BJ (cell line): Measurements from ENCODE around the gene PADI2. TPM values are rescaled to one million over a fixed set of nuclear protein-coding genes. Genes with fewer than 3 reads are reported as not detected.

Experiments
- CTCF ChIA-PET: fragments of 350-600 bp; formaldehyde crosslinking; extraction: SDS; loops from one replicate; lab custom pipeline; 2021; ENCODE audit warnings: antibody characterized with exemption, inconsistent platforms; lab: Yijun Ruan, JAX
- POLR2A ChIA-PET: fragments of 300-600 bp; sonication (Branson Sonifier 250); formaldehyde crosslinking; extraction: SDS; loops from one replicate; lab custom pipeline; 2021; ENCODE audit warnings: antibody characterized with exemption; lab: Charles Lee
- DNase-seq: peaks from one replicate; pipeline ENCODE4 v3.0.0-alpha.2; 2011; ENCODE audit warnings: low read depth
- H3K27me3 ChIP-seq: 2 replicates; pipeline ENCODE4 v1.6.0; 2011; ENCODE audit warnings: low read length; ENCODE audit not compliant: control insufficient read depth, insufficient read depth
- H3K36me3 ChIP-seq: 2 replicates; pipeline ENCODE4 v1.5.1; 2011; ENCODE audit warnings: low read length; ENCODE audit not compliant: control insufficient read depth, insufficient read depth
- H3K4me3 ChIP-seq: 2 replicates; pipeline ENCODE4 v1.5.1; 2011; ENCODE audit warnings: low read depth, mild to moderate bottlenecking, control low read depth, low read length
- polyA plus RNA-seq: library from polyadenylated mRNA; depleted of rRNA; stranded (reverse); fragments of >200 nt; gene quantifications from 2 replicates; pipeline ENCODE4 v1.2.3, GENCODE V29; 2011
- TF ChIP-seq, protein P1 (sequence below): IDR thresholded peaks from 2 replicates; pipeline ENCODE4 v1.5.1; 2011; ENCODE audit warnings: low read depth, mild to moderate bottlenecking, control low read depth, inconsistent platforms, low read length, moderate library complexity; ENCODE audit not compliant: insufficient read depth

PADI2 gene
- polyA plus RNA-seq, 1 experiment = 0.15 TPM

DNA sequence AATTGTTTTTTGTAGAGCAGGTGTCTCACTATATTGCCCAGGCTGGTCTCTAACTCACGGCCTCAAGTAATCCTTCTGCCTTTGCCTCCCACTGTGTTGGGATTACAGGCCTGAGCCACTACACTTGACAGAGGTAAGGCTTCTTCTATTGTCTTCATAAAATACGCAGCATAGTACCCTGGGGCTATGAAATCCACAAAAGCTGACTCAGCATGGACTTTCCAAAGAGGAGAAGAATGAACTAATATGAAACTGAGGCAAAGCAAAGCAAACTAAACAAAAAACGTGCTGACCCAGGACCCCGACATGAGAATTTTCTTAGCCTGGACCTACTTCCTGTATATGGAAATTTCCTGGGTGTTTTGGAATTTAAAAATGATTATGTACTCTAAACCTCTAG lies 89.0 kb downstream of the PADI2 start:
- no peaks in the 10 kb centered on the region for H3K27me3 ChIP-seq
- no peak overlapping the region for H3K4me3 ChIP-seq
- TF ChIP-seq, protein P1, sequence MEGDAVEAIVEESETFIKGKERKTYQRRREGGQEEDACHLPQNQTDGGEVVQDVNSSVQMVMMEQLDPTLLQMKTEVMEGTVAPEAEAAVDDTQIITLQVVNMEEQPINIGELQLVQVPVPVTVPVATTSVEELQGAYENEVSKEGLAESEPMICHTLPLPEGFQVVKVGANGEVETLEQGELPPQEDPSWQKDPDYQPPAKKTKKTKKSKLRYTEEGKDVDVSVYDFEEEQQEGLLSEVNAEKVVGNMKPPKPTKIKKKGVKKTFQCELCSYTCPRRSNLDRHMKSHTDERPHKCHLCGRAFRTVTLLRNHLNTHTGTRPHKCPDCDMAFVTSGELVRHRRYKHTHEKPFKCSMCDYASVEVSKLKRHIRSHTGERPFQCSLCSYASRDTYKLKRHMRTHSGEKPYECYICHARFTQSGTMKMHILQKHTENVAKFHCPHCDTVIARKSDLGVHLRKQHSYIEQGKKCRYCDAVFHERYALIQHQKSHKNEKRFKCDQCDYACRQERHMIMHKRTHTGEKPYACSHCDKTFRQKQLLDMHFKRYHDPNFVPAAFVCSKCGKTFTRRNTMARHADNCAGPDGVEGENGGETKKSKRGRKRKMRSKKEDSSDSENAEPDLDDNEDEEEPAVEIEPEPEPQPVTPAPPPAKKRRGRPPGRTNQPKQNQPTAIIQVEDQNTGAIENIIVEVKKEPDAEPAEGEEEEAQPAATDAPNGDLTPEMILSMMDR = no peak
- ChIA-PET CTCF (interaction anchor here (1.1 kb wide), 1 partner anchor 25 kb away, joined by 3 read pairs; no protein-coding TSS in a partner anchor), POLR2A (no interaction called here)
- DNase-seq = no peak
- peaks cover 7% of the 10 kb centered on the region for H3K36me3 ChIP-seq

DNA sequence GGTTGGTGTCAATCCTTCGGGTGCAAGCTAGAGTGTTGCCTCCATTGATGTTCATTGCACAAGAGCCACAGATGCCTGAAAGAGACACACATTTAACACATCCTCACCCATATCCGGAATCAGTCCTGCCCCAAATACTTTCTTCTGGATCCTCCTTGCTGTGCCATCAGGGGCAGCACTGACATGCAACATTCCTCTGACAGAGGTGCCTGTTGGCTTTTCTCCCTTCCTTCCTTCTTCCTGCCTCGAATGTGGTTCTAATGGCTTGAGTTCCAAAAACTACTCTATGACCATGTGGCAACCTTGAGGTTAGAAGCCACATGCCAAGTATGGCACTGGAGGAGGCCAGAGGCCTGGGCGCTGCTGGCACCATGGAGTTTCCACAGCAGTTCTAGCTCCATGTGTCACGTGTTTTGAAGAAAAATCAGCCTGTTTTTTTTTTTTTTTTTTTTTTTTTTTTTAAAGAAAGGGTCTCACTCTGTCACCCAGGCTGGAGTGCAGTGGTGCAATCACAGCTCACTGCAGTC lies 90.5 kb downstream of the PADI2 start:
- DNase-seq = no peak
- Histone ChIP-seq H3K27me3 (no peaks in the 10 kb centered on the region), H3K36me3 (peaks cover 10% of the 10 kb centered on the region), H3K4me3 (no peak overlapping the region)
- CTCF ChIA-PET = interaction anchor here (0.9 to 1.9 kb wide), 4 partner anchors 17 to 68 kb away, joined by 3 to 6 read pairs (median 3); no protein-coding TSS in a partner anchor
- TF ChIP-seq, protein P1 = no peak
- POLR2A ChIA-PET = no interaction called here

- ChIA-PET POLR2A (no interaction called here), CTCF (interaction anchor here (0.9 to 2.0 kb wide), 3 partner anchors 9 to 68 kb away, joined by 3 to 8 read pairs (median 6); no protein-coding TSS in a partner anchor)
- H3K36me3 ChIP-seq = peaks cover 12% of the 10 kb centered on the region
- H3K27me3 ChIP-seq = no peaks in the 10 kb centered on the region
- TF ChIP-seq, protein P1 = no peak
- H3K4me3 ChIP-seq = no peak overlapping the region
- DNase-seq = no peak
Observed at GRCh38 chr1:17027900-17028299, 91.4 kb downstream of the PADI2 start.

DNA sequence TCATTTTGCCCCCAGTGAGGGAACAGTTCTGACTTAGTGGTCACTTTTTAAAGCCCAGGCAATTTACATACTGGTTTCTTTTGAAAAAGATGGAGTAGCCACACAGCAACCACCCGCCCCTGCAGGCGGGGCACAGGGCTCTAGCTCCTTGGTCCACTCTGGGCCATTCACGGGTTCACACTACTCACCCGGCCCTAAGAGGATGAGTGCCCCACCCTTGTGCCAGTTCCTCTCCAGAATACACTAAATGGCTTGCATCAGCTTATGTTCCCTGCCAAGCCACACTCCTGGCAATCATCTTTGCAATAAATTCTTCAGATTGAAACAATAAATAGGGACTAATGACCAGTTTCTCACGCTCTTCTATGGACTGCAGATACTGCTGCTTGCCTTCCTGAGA lies 91.8 kb downstream of the PADI2 start:
- peaks cover 15% of the 10 kb centered on the region for H3K36me3 ChIP-seq

GRCh38 chr1:17024721-17025120 lies 94.5 kb downstream of the PADI2 start:
- POLR2A ChIA-PET = no interaction called here
- peaks cover 27% of the 10 kb centered on the region for H3K36me3 ChIP-seq
- TF ChIP-seq, protein P1 = no peak
- no peak overlapping the region for H3K4me3 ChIP-seq
- no peaks in the 10 kb centered on the region for H3K27me3 ChIP-seq
- DNase-seq = no peak
- CTCF ChIA-PET = no interaction called here

More for the DNA sequence above, 91.8 kb downstream of the PADI2 start:
- ChIA-PET CTCF (interaction anchor here (1.9 to 2.0 kb wide), 2 partner anchors 9 to 67 kb away, joined by 6 to 8 read pairs; no protein-coding TSS in a partner anchor), POLR2A (no interaction called here)
- peak; percentile 23 for DNase-seq
- TF ChIP-seq, protein P1 = no peak
- no peaks in the 10 kb centered on the region for H3K27me3 ChIP-seq
- H3K4me3 ChIP-seq = no peak overlapping the region
